ENCODE results near the gene TTC7B. TPM values are rescaled to one million over a fixed set of nuclear protein-coding genes. Genes with fewer than 3 reads are reported as not detected.

TTC7B gene
- total and polyA plus RNA-seq, 10 of the 15 experiments (the other 5 are each of a cell fraction or from before 2014, with no cell fraction given): under 0.01 to 1.1 (median 0.26) TPM; not detected in 2

- no peaks in the 10 kb centered on the region for H3K36me3 ChIP-seq (ENCODE audit: control insufficient read depth in 2 of 2, insufficient read depth in 2 of 2, low read length in 1 of 2)
- ChIA-PET RAD21 (ENCODE audit: unreplicated experiment) (no interaction called here), SMC1A (ENCODE audit: uncharacterized antibody, unreplicated experiment) (no interaction called here), POLR2A (no interaction called here), CTCF (no interaction called here)
- intact Hi-C loops (cut with micrococcal nuclease; ENCODE audit: unreplicated experiment) (no loop called here), in situ Hi-C loops (cut with MboI) (no loop called here)
- TSS peak; percentile 62 for BruUV-seq (replicated peaks)
- H3K9me3 ChIP-seq (replicated peaks; ENCODE audit: control insufficient read depth, insufficient read depth, low read length): peaks cover 2% of the 10 kb centered on the region; the same call in 2 of the 3 replicates
- H3K4me3 ChIP-seq: peak overlapping the region; percentile 16; the same call in 1 of the 2 replicates
- H2AFZ ChIP-seq (ENCODE audit: control insufficient read depth, low read depth, low read length): peak overlapping the region; percentile 74
- ATAC-seq (peak; percentile 74), FAIRE-seq (peak; percentile 59), DNase-seq (ENCODE audit: low read depth, low spot score) (no peak)
- no peaks in the 10 kb centered on the region for H3K27me3 ChIP-seq (replicated peaks in 1 of 2; ENCODE audit: control insufficient read depth in 2 of 2, insufficient read depth in 2 of 2, low read length in 1 of 2)
- H3K4me1 ChIP-seq (ENCODE audit: control insufficient read depth, insufficient read depth, low read length): peaks cover 12% of the 10 kb centered on the region
- H4K20me1 ChIP-seq (ENCODE audit: control insufficient read depth, insufficient read depth): no peaks in the 10 kb centered on the region
- no peak overlapping the region; the same call in 1 of the 2 replicates for H3K9ac ChIP-seq (ENCODE audit: control insufficient read depth, insufficient read depth, low read length)
- H3K27ac ChIP-seq (ENCODE audit: control insufficient read depth, insufficient read depth): peak overlapping the region; percentile 13; the same call in 1 of the 2 replicates
- WGBS (ENCODE audit: insufficient coverage, insufficient replicate concordance, low lambda C conversion rate, missing lambda C conversion rate): 68% methylated on average over 17 of the region's 17 CpGs
- H3K79me2 ChIP-seq (ENCODE audit: control insufficient read depth, insufficient read depth, low read length): no peaks in the 10 kb centered on the region
- peak overlapping the region; percentile 80 for H3K4me2 ChIP-seq (ENCODE audit: control insufficient read depth, insufficient read depth)
- TF ChIP-seq JUND (IDR thresholded peaks at IDR 0.05; ENCODE audit: low read depth, low read length) (no peak), MYB (IDR thresholded peaks at IDR 0.05; ENCODE audit: borderline replicate concordance, low read depth, low read length) (no peak)
Observed at GRCh38 chr14:90828642-90829487, 12.6 kb upstream of the TTC7B start.

GRCh38 chr14:90827919-90828610, 11.8 kb upstream of the TTC7B start:
- ChIA-PET CTCF (no interaction called here), RAD21 (ENCODE audit: unreplicated experiment) (no interaction called here), SMC1A (ENCODE audit: uncharacterized antibody, unreplicated experiment) (interaction anchor here (1.1 kb wide), 1 partner anchor 28 kb away, joined by 3 read pairs; no protein-coding TSS in a partner anchor), POLR2A (no interaction called here)
- DNase-seq (ENCODE audit: low read depth, low spot score): peak; percentile 15
- in situ Hi-C loops (cut with MboI) (no loop called here), intact Hi-C loops (cut with micrococcal nuclease; ENCODE audit: unreplicated experiment) (no loop called here)
- H2AFZ ChIP-seq (ENCODE audit: control insufficient read depth, low read depth, low read length): peak overlapping the region; percentile 77
- WGBS (ENCODE audit: insufficient coverage, insufficient replicate concordance, low lambda C conversion rate, missing lambda C conversion rate): 4% methylated on average over 42 of the region's 42 CpGs
- FAIRE-seq: peak; percentile 75
- H3K4me3 ChIP-seq: peak overlapping the region; percentile 16; the same call in 1 of the 2 replicates
- peak overlapping the region; percentile 13; the same call in 1 of the 2 replicates for H3K27ac ChIP-seq (ENCODE audit: control insufficient read depth, insufficient read depth)
- H3K4me1 ChIP-seq (ENCODE audit: control insufficient read depth, insufficient read depth, low read length): peaks cover 12% of the 10 kb centered on the region
- no peaks in the 10 kb centered on the region for H3K36me3 ChIP-seq (ENCODE audit: control insufficient read depth in 2 of 2, insufficient read depth in 2 of 2, low read length in 1 of 2)
- no peaks in the 10 kb centered on the region for H3K27me3 ChIP-seq (replicated peaks in 1 of 2; ENCODE audit: control insufficient read depth in 2 of 2, insufficient read depth in 2 of 2, low read length in 1 of 2)
- no peaks in the 10 kb centered on the region for H3K79me2 ChIP-seq (ENCODE audit: control insufficient read depth, insufficient read depth, low read length)
- peaks cover 2% of the 10 kb centered on the region; the same call in 2 of the 3 replicates for H3K9me3 ChIP-seq (replicated peaks; ENCODE audit: control insufficient read depth, insufficient read depth, low read length)
- peak overlapping the region; percentile 80 for H3K4me2 ChIP-seq (ENCODE audit: control insufficient read depth, insufficient read depth)
- H3K9ac ChIP-seq (ENCODE audit: control insufficient read depth, insufficient read depth, low read length): no peak overlapping the region; the same call in 1 of the 2 replicates
- no TSS peak for BruUV-seq (replicated peaks)
- peak; percentile 100 for ATAC-seq
- H4K20me1 ChIP-seq (ENCODE audit: control insufficient read depth, insufficient read depth): no peaks in the 10 kb centered on the region
- TF ChIP-seq TAF1 (IDR thresholded peaks at IDR 0.05; ENCODE audit: borderline replicate concordance, low read depth, low read length): no peak
- no peak for TF ChIP-seq CREB1 (IDR thresholded peaks at IDR 0.05; ENCODE audit: low read depth)
- peak; percentile 33; the same call in 1 of the 2 replicates for TF ChIP-seq RUNX3 (IDR thresholded peaks at IDR 0.05; ENCODE audit: low read length)
- no peak for TF ChIP-seq EZH2 (IDR thresholded peaks at IDR 0.05; ENCODE audit: borderline replicate concordance, control insufficient read depth, low read depth, low read length)
- TF ChIP-seq IRF3 (IDR thresholded peaks at IDR 0.05): no peak
- no peak for TF ChIP-seq E4F1 (IDR thresholded peaks at IDR 0.05; ENCODE audit: borderline replicate concordance, partially characterized antibody)
